Smooth muscle cell (in vitro differentiated cells): ENCODE results near the gene ZNF134. TPM values are rescaled to one million over a fixed set of nuclear protein-coding genes. Genes with fewer than 3 reads are reported as not detected.

Source experiments
- DNase-seq: peaks from one replicate; lab custom pipeline; 2025; ENCODE audit not compliant: unreplicated experiment; lab: John Stamatoyannopoulos, UW
- H2AFZ ChIP-seq: fragments of 200-600 bp; sonication (generic); 2 replicates; pipeline ENCODE4 v1.6.0; 2016; ENCODE audit warnings: antibody characterized with exemption, low read depth, mild to moderate bottlenecking
- H3F3A ChIP-seq: fragments of 200-600 bp; sonication (generic); 2 replicates; pipeline ENCODE4 v1.6.0; 2017; ENCODE audit warnings: antibody characterized with exemption, low read depth
- H3K27ac ChIP-seq: fragments of 200-600 bp; sonication (generic); 2 replicates; pipeline ENCODE4 v1.5.1; 2016; ENCODE audit warnings: low read depth, mild to moderate bottlenecking
- H3K27me3 ChIP-seq: fragments of 200-600 bp; sonication (generic); 2 replicates; pipeline ENCODE4 v1.6.1; 2016; ENCODE audit warnings: low read depth, mild to moderate bottlenecking
- H3K36me3 ChIP-seq: fragments of 200-600 bp; sonication (generic); 2 replicates; pipeline ENCODE4 v1.5.1; 2016; ENCODE audit warnings: low read depth
- H3K4me1 ChIP-seq: fragments of 200-600 bp; sonication (generic); 2 replicates; pipeline ENCODE4 v1.5.1; 2016; ENCODE audit warnings: low read depth
- H3K4me2 ChIP-seq: fragments of 200-600 bp; sonication (generic); 2 replicates; pipeline ENCODE4 v1.6.0; 2016; ENCODE audit warnings: mild to moderate bottlenecking
- H3K4me3 ChIP-seq: fragments of 200-600 bp; sonication (generic); 2 replicates; pipeline ENCODE4 v1.5.1; 2016; ENCODE audit warnings: mild to moderate bottlenecking
- H3K79me2 ChIP-seq: fragments of 200-600 bp; sonication (generic); 2 replicates; pipeline ENCODE4 v1.6.0; 2016; ENCODE audit warnings: low read depth, mild to moderate bottlenecking
- H3K9ac ChIP-seq: fragments of 200-600 bp; sonication (generic); 2 replicates; pipeline ENCODE4 v1.6.0; 2016; ENCODE audit warnings: low read depth
- H3K9me3 ChIP-seq: fragments of 200-600 bp; sonication (generic); replicated peaks from 2 replicates; pipeline ENCODE4 v1.5.1; 2016; ENCODE audit warnings: low read depth
- H4K20me1 ChIP-seq: fragments of 200-600 bp; sonication (generic); 2 replicates; pipeline ENCODE4 v1.6.0; 2016; ENCODE audit warnings: low read depth
- CTCF ChIP-seq: fragments of 200-600 bp; sonication (generic); IDR thresholded peaks from 2 replicates; pipeline ENCODE4 v1.5.1; 2017; ENCODE audit warnings: borderline replicate concordance, mild to moderate bottlenecking, antibody characterized with exemption; ENCODE audit not compliant: insufficient read depth, poor library complexity, severe bottlenecking
- WGBS: methylation state at CpG from one replicate; pipeline ENCODE4 v1.1.7; 2016; ENCODE audit warnings: low lambda C conversion rate; 5-methylcytosine and 5-hydroxymethylcytosine counted together
- polyA plus RNA-seq: library from polyadenylated mRNA; unstranded; fragments of >200 nt; fragmentation: Nextera tagmentation; extraction: Ambion mirVana; gene quantifications from 2 replicates; pipeline ENCODE4 v1.2.1, GENCODE V29; 2016
- total RNA-seq: library from RNA; depleted of rRNA; stranded (reverse); fragments of >200 nt; gene quantifications from 2 replicates; pipeline ENCODE4 v1.2.3, GENCODE V29; 2014

The ZNF134 gene
- total and polyA plus RNA-seq, 2 experiments from 2014 or later: 7.0 to 27.6 TPM

- no peaks in the 10 kb centered on the region for H3F3A ChIP-seq
- no peaks in the 10 kb centered on the region for H3K79me2 ChIP-seq
- H3K36me3 ChIP-seq: no peaks in the 10 kb centered on the region
- H3K9me3 ChIP-seq: no peaks in the 10 kb centered on the region
- DNase-seq: no peak
- WGBS: 92% methylated on average over 9 of the region's 9 CpGs
- H3K4me1 ChIP-seq: peaks cover 4% of the 10 kb centered on the region
- peak overlapping the region; percentile 99 for H2AFZ ChIP-seq
- no peaks in the 10 kb centered on the region for H4K20me1 ChIP-seq
- H3K27ac ChIP-seq: no peak overlapping the region
- no peak for TF ChIP-seq CTCF
- peak overlapping the region; percentile 71 for H3K4me3 ChIP-seq
- H3K4me2 ChIP-seq: no peak overlapping the region
- no peak overlapping the region for H3K9ac ChIP-seq
- no peaks in the 10 kb centered on the region for H3K27me3 ChIP-seq
Observed at GRCh38 chr19:57665261-57665806, 51.3 kb downstream of the ZNF134 start.

GRCh38 chr19:57667228-57667627, 53.2 kb downstream of the ZNF134 start:
- WGBS: 89% methylated on average over 1 of the region's 1 CpG
- Histone ChIP-seq H4K20me1 (no peaks in the 10 kb centered on the region), H3K9ac (no peak overlapping the region), H3K27me3 (no peaks in the 10 kb centered on the region), H3K9me3 (no peaks in the 10 kb centered on the region), H3K4me1 (peaks cover 4% of the 10 kb centered on the region), H3K4me2 (no peak overlapping the region), H2AFZ (no peak overlapping the region), H3K36me3 (no peaks in the 10 kb centered on the region), H3K4me3 (no peak overlapping the region), H3F3A (no peaks in the 10 kb centered on the region), H3K27ac (no peak overlapping the region), H3K79me2 (no peaks in the 10 kb centered on the region)
- TF ChIP-seq CTCF: no peak
- no peak for DNase-seq

GRCh38 chr19:57668635-57669034, 54.6 kb downstream of the ZNF134 start, which contains the start of gene ZSCAN4:
Gene ZSCAN4, plus strand, starts transcription at chr19:57668935. Its CDS starts 7,211 bp downstream, at chr19:57676146.
- 94% methylated on average over 2 of the region's 2 CpGs for WGBS
- H3K27ac ChIP-seq: no peak within 1 kb of the TSS
- no peaks in the 10 kb centered on the region for H4K20me1 ChIP-seq
- no peak for DNase-seq
- H2AFZ ChIP-seq: no peak within 1 kb of the TSS
- no peak within 1 kb of the TSS for H3K9ac ChIP-seq
- no peaks in the 10 kb centered on the region for H3K36me3 ChIP-seq
- no peaks in the 10 kb centered on the region for H3K9me3 ChIP-seq
- H3K79me2 ChIP-seq: no peaks in the 10 kb centered on the region
- no peak within 1 kb of the TSS for H3K4me3 ChIP-seq
- H3F3A ChIP-seq: no peaks in the 10 kb centered on the region
- no peaks in the 10 kb centered on the region for H3K27me3 ChIP-seq
- no peak within 1 kb of the TSS for H3K4me2 ChIP-seq
- TF ChIP-seq CTCF: no peak
- H3K4me1 ChIP-seq: peaks cover 3% of the 10 kb centered on the region

GRCh38 chr19:57671124-57671895, 57.3 kb downstream of the ZNF134 start:
- DNase-seq: no peak
- Histone ChIP-seq H3K4me2 (no peak overlapping the region), H3F3A (no peaks in the 10 kb centered on the region)

More at GRCh38 chr19:57671124-57671895, 57.3 kb downstream of the ZNF134 start:
- Histone ChIP-seq H4K20me1 (no peaks in the 10 kb centered on the region), H3K9ac (no peak overlapping the region), H3K36me3 (no peaks in the 10 kb centered on the region), H3K4me3 (no peak overlapping the region), H2AFZ (no peak overlapping the region), H3K27me3 (no peaks in the 10 kb centered on the region), H3K9me3 (no peaks in the 10 kb centered on the region), H3K4me1 (no peaks in the 10 kb centered on the region), H3K79me2 (no peaks in the 10 kb centered on the region), H3K27ac (no peak overlapping the region)
- WGBS: 71% methylated on average over 7 of the region's 7 CpGs
- TF ChIP-seq CTCF: no peak
